Skeletal muscle satellite cell (primary cell): ENCODE results near the gene CFAP97D2.
"Not testable (repeated sequence)": the region's sequence is repeated elsewhere in the genome, so short reads cannot be mapped to it uniquely, and the experiment has no call there.

Experiments
- H3K27me3 ChIP-seq: 2 replicates; pipeline ENCODE4 v1.7.0; 2013; ENCODE audit warnings: low read length; ENCODE audit not compliant: control insufficient read depth, insufficient read depth
- H3K36me3 ChIP-seq: 2 replicates; pipeline ENCODE4 v1.7.0; 2013; ENCODE audit warnings: mild to moderate bottlenecking, control low read depth, low read length; ENCODE audit not compliant: insufficient read depth
- H3K4me1 ChIP-seq: 2 replicates; pipeline ENCODE4 v1.7.0; 2013; ENCODE audit warnings: low read length; ENCODE audit not compliant: control insufficient read depth, insufficient read depth
- H3K4me2 ChIP-seq: 2 replicates; pipeline ENCODE4 v1.7.0; 2013; ENCODE audit warnings: mild to moderate bottlenecking, low read length
- H3K4me3 ChIP-seq: 2 replicates; pipeline ENCODE4 v1.7.0; 2013; ENCODE audit warnings: low read length
- H3K9ac ChIP-seq: 2 replicates; pipeline ENCODE4 v1.7.0; 2013; ENCODE audit warnings: mild to moderate bottlenecking, low read depth, low read length, moderate library complexity
- H3K9me3 ChIP-seq: replicated peaks from 2 replicates; pipeline ENCODE4 v1.7.0; 2013; ENCODE audit warnings: mild to moderate bottlenecking, control low read depth, low read length

CFAP97D2 gene

GRCh38 chr13:114164053-114164452, 15.0 kb upstream of the CFAP97D2 start:
- peaks cover 44% of the 10 kb centered on the region for H3K27me3 ChIP-seq
- no peaks in the 10 kb centered on the region for H3K9me3 ChIP-seq
- H3K4me2 ChIP-seq: no peak overlapping the region
- H3K4me1 ChIP-seq: peaks cover 11% of the 10 kb centered on the region
- H3K9ac ChIP-seq: no peak overlapping the region
- no peaks in the 10 kb centered on the region for H3K36me3 ChIP-seq
- H3K4me3 ChIP-seq: no peak overlapping the region

- H3K4me2 ChIP-seq: no peak overlapping the region
- peaks cover 11% of the 10 kb centered on the region for H3K4me1 ChIP-seq
- H3K27me3 ChIP-seq: peaks cover 43% of the 10 kb centered on the region
- no peaks in the 10 kb centered on the region for H3K9me3 ChIP-seq
- no peak overlapping the region for H3K9ac ChIP-seq
- no peaks in the 10 kb centered on the region for H3K36me3 ChIP-seq
- H3K4me3 ChIP-seq: no peak overlapping the region
Observed at GRCh38 chr13:114164681-114165429, 14.2 kb upstream of the CFAP97D2 start.

GRCh38 chr13:114166381-114167131, 12.5 kb upstream of the CFAP97D2 start:
- Histone ChIP-seq H3K9me3 (no peaks in the 10 kb centered on the region), H3K9ac (no peak overlapping the region), H3K4me3 (no peak overlapping the region), H3K27me3 (peaks cover 32% of the 10 kb centered on the region), H3K4me2 (no peak overlapping the region), H3K4me1 (peaks cover 11% of the 10 kb centered on the region), H3K36me3 (no peaks in the 10 kb centered on the region)

- peaks cover 3% of the 10 kb centered on the region for H3K4me1 ChIP-seq
- no peak overlapping the region for H3K4me2 ChIP-seq
- no peak overlapping the region for H3K9ac ChIP-seq
- H3K36me3 ChIP-seq: no peaks in the 10 kb centered on the region
- H3K9me3 ChIP-seq: no peaks in the 10 kb centered on the region
- peaks cover 25% of the 10 kb centered on the region for H3K27me3 ChIP-seq
- H3K4me3 ChIP-seq: no peak overlapping the region
Observed at GRCh38 chr13:114167426-114167825, 11.6 kb upstream of the CFAP97D2 start.

GRCh38 chr13:114167885-114168284, 11.2 kb upstream of the CFAP97D2 start:
- no peaks in the 10 kb centered on the region for H3K4me1 ChIP-seq
- peaks cover under 1% of the 10 kb centered on the region for H3K9me3 ChIP-seq
- H3K4me3 ChIP-seq: no peak overlapping the region
- H3K4me2 ChIP-seq: no peak overlapping the region
- no peaks in the 10 kb centered on the region for H3K36me3 ChIP-seq
- H3K9ac ChIP-seq: no peak overlapping the region
- peaks cover 25% of the 10 kb centered on the region for H3K27me3 ChIP-seq

GRCh38 chr13:114173272-114173671, 5.8 kb upstream of the CFAP97D2 start:
- Histone ChIP-seq H3K4me2 (no peak overlapping the region), H3K36me3 (no peaks in the 10 kb centered on the region), H3K9me3 (peaks cover 10% of the 10 kb centered on the region), H3K4me3 (no peak overlapping the region), H3K9ac (no peak overlapping the region), H3K4me1 (no peaks in the 10 kb centered on the region), H3K27me3 (peaks cover 18% of the 10 kb centered on the region)

- Histone ChIP-seq H3K9me3 (peaks cover 10% of the 10 kb centered on the region), H3K4me2 (no peak overlapping the region), H3K4me1 (no peaks in the 10 kb centered on the region), H3K36me3 (no peaks in the 10 kb centered on the region), H3K9ac (no peak overlapping the region), H3K4me3 (no peak overlapping the region), H3K27me3 (peaks cover 22% of the 10 kb centered on the region)
Observed at GRCh38 chr13:114173745-114174144, 5.3 kb upstream of the CFAP97D2 start.

GRCh38 chr13:114174529-114174961, 4.5 kb upstream of the CFAP97D2 start:
- H3K4me1 ChIP-seq: no peaks in the 10 kb centered on the region
- peaks cover 30% of the 10 kb centered on the region for H3K27me3 ChIP-seq
- no peak overlapping the region for H3K4me3 ChIP-seq
- peaks cover 10% of the 10 kb centered on the region for H3K9me3 ChIP-seq
- H3K4me2 ChIP-seq: no peak overlapping the region
- no peaks in the 10 kb centered on the region for H3K36me3 ChIP-seq
- H3K9ac ChIP-seq: no peak overlapping the region

GRCh38 chr13:114176359-114176902, 2.6 kb upstream of the CFAP97D2 start:
- Histone ChIP-seq H3K9me3 (peaks cover 10% of the 10 kb centered on the region), H3K27me3 (peaks cover 46% of the 10 kb centered on the region)
- not testable (repeated sequence) for H3K4me2 ChIP-seq, H3K9ac ChIP-seq, H3K36me3 ChIP-seq, H3K4me1 ChIP-seq, H3K4me3 ChIP-seq

GRCh38 chr13:114177245-114178010, 1.6 kb upstream of the CFAP97D2 start:
- Histone ChIP-seq H3K4me2 (no peak overlapping the region), H3K9ac (no peak overlapping the region), H3K4me1 (no peaks in the 10 kb centered on the region), H3K9me3 (peaks cover 10% of the 10 kb centered on the region), H3K36me3 (no peaks in the 10 kb centered on the region), H3K27me3 (peaks cover 48% of the 10 kb centered on the region), H3K4me3 (no peak overlapping the region)
